Neural progenitor cell (in vitro differentiated cells): ENCODE measurements around the gene GPRIN3.

ENCODE experiments used
- CTCF ChIP-seq: fragments of 200-600 bp; sonication (generic); IDR thresholded peaks from 2 replicates; pipeline ENCODE4 v1.5.1; 2017; ENCODE audit warnings: antibody characterized with exemption, mild to moderate bottlenecking
- EZH2 ChIP-seq: fragments of 200-600 bp; sonication (generic); IDR thresholded peaks from 2 replicates; pipeline ENCODE4 v1.6.1; 2017; ENCODE audit warnings: antibody characterized with exemption, mild to moderate bottlenecking, moderate library complexity

DNA sequence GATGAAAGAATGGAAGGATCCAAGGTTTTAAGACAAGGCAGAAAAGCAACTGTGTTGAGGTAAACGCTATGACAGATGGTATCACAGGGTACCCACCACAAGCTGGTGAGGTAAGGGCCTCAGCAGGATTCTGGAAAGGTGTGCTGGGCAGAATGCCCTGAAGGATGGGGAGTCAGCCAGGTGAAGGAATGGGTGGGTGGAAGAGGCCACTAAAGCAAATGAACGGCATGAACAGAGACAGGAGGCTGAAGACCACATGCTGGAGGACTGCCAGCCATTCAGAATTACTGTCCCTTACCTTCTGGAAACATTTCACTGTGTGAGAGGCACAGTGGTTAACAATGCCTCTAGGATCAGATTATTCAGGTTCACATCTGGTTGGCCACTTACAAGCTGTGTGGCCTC lies 23.6 kb downstream of the GPRIN3 start:
- no peak for TF ChIP-seq EZH2
- TF ChIP-seq CTCF, result no peak
